Neural progenitor cell (in vitro differentiated cells): ENCODE measurements around the gene PCSK2. TPM values are rescaled to one million over a fixed set of nuclear protein-coding genes. Genes with fewer than 3 reads are reported as not detected.

Experiments used
- DNase-seq: peaks from one replicate; pipeline ENCODE4 v3.0.0-alpha.2; 2016; ENCODE audit warnings: low spot score
- H2AFZ ChIP-seq: fragments of 200-600 bp; sonication (generic); replicated peaks from 2 replicates; pipeline ENCODE4 v1.6.1; 2016; ENCODE audit warnings: antibody characterized with exemption
- H3F3A ChIP-seq: fragments of 200-600 bp; sonication (generic); 2 replicates; pipeline ENCODE4 v1.6.1; 2016; ENCODE audit warnings: antibody characterized with exemption, low read depth
- H3K27ac ChIP-seq: fragments of 200-600 bp; sonication (generic); 2 replicates; pipeline ENCODE4 v1.5.1; 2016; ENCODE audit warnings: mild to moderate bottlenecking
- H3K27me3 ChIP-seq: fragments of 200-600 bp; sonication (generic); 2 replicates; pipeline ENCODE4 v1.6.1; 2016; ENCODE audit warnings: mild to moderate bottlenecking, moderate library complexity
- H3K36me3 ChIP-seq: fragments of 200-600 bp; sonication (generic); 2 replicates; pipeline ENCODE4 v1.5.1; 2016
- H3K4me1 ChIP-seq: fragments of 200-600 bp; sonication (generic); 2 replicates; pipeline ENCODE4 v1.6.1; 2016; ENCODE audit warnings: mixed run types
- H3K4me2 ChIP-seq: fragments of 200-600 bp; sonication (generic); 2 replicates; pipeline ENCODE4 v1.6.1; 2016
- H3K4me3 ChIP-seq: fragments of 200-600 bp; sonication (generic); 2 replicates; pipeline ENCODE4 v1.5.1; 2016
- H3K79me2 ChIP-seq: fragments of 200-600 bp; sonication (generic); 2 replicates; pipeline ENCODE4 v1.6.1; 2016; ENCODE audit warnings: low read depth
- H3K9ac ChIP-seq: fragments of 200-600 bp; sonication (generic); 2 replicates; pipeline ENCODE4 v1.6.1; 2016
- H3K9me3 ChIP-seq: fragments of 200-600 bp; sonication (generic); 2 replicates; pipeline ENCODE4 v1.5.1; 2016; ENCODE audit warnings: low read depth
- H4K20me1 ChIP-seq: fragments of 200-600 bp; sonication (generic); 2 replicates; pipeline ENCODE4 v1.6.1; 2016; ENCODE audit warnings: low read depth
- H3K27ac Mint-ChIP-seq: 3 replicates; pipeline ENCODE4 v1.8.0; 2021; ENCODE audit warnings: mixed read lengths
- H3K27me3 Mint-ChIP-seq: 2 replicates; pipeline ENCODE4 v1.8.0; 2022; ENCODE audit warnings: low read depth, mild to moderate bottlenecking, inconsistent platforms, moderate library complexity, mixed read lengths; ENCODE audit not compliant: insufficient read depth
- H3K36me3 Mint-ChIP-seq: 3 replicates; pipeline ENCODE4 v1.8.0; 2021; ENCODE audit warnings: mixed read lengths
- H3K4me1 Mint-ChIP-seq: 3 replicates; pipeline ENCODE4 v1.8.0; 2021; ENCODE audit warnings: mixed read lengths
- H3K4me3 Mint-ChIP-seq: 3 replicates; pipeline ENCODE4 v1.8.0; 2021; ENCODE audit warnings: mild to moderate bottlenecking, moderate library complexity, mixed read lengths
- H3K9me3 Mint-ChIP-seq: 3 replicates; pipeline ENCODE4 v1.8.0; 2020; ENCODE audit warnings: mixed read lengths
- CTCF ChIP-seq: fragments of 200-600 bp; sonication (generic); IDR thresholded peaks from 2 replicates; pipeline ENCODE4 v1.5.1; 2017; ENCODE audit warnings: antibody characterized with exemption, mild to moderate bottlenecking
- EZH2 ChIP-seq: fragments of 200-600 bp; sonication (generic); IDR thresholded peaks from 2 replicates; pipeline ENCODE4 v1.6.1; 2017; ENCODE audit warnings: antibody characterized with exemption, mild to moderate bottlenecking, moderate library complexity
- EZH2phosphoT487 ChIP-seq: fragments of 200-600 bp; sonication (generic); IDR thresholded peaks from 2 replicates; pipeline ENCODE4 v1.6.1; 2017; ENCODE audit warnings: antibody characterized with exemption
- total RNA-seq: library from RNA; depleted of rRNA; stranded (reverse); fragments of >200 nt; gene quantifications from 2 replicates; pipeline ENCODE4 v1.2.3, GENCODE V29; 2015; ENCODE audit warnings: low replicate concordance

PCSK2 gene
- total RNA-seq, 1 donor from 2014 or later, result 0.07 TPM

- H3K9me3 ChIP-seq, result no peaks in the 10 kb centered on the region
- H3K36me3 Mint-ChIP-seq, result no peaks in the 10 kb centered on the region
- no peaks in the 10 kb centered on the region for H3F3A ChIP-seq
- no peak for DNase-seq
- no peaks in the 10 kb centered on the region for H3K36me3 ChIP-seq
- H3K4me3 ChIP-seq, result no peak overlapping the region
- H4K20me1 ChIP-seq, result no peaks in the 10 kb centered on the region
- no peaks in the 10 kb centered on the region for H3K27me3 ChIP-seq
- H3K4me3 Mint-ChIP-seq, result no peak overlapping the region
- no peak overlapping the region for H3K9ac ChIP-seq
- H2AFZ ChIP-seq, result no peak overlapping the region
- no peaks in the 10 kb centered on the region for H3K79me2 ChIP-seq
- TF ChIP-seq EZH2 (no peak), EZH2phosphoT487 (no peak), CTCF (no peak)
- H3K27ac ChIP-seq, result no peak overlapping the region
- no peaks in the 10 kb centered on the region for H3K27me3 Mint-ChIP-seq
- H3K9me3 Mint-ChIP-seq, result no peaks in the 10 kb centered on the region
- no peaks in the 10 kb centered on the region for H3K4me1 Mint-ChIP-seq
- H3K27ac Mint-ChIP-seq, result no peak overlapping the region
- H3K4me2 ChIP-seq, result no peak overlapping the region
- H3K4me1 ChIP-seq, result no peaks in the 10 kb centered on the region
These were observed 142.7 kb downstream of the PCSK2 start for GRCh38 chr20:17369506-17369905.

- no peak overlapping the region for H3K9ac ChIP-seq
- H3K9me3 ChIP-seq, result no peaks in the 10 kb centered on the region
- no peaks in the 10 kb centered on the region for H3K79me2 ChIP-seq
- H3K36me3 Mint-ChIP-seq, result no peaks in the 10 kb centered on the region
- H3K4me1 ChIP-seq, result no peaks in the 10 kb centered on the region
- no peaks in the 10 kb centered on the region for H3K27me3 ChIP-seq
- no peak for TF ChIP-seq EZH2phosphoT487
- no peaks in the 10 kb centered on the region for H3K27me3 Mint-ChIP-seq
- no peaks in the 10 kb centered on the region for H3K9me3 Mint-ChIP-seq
- H3K4me3 Mint-ChIP-seq, result no peak overlapping the region
- H3K4me1 Mint-ChIP-seq, result no peaks in the 10 kb centered on the region
- H4K20me1 ChIP-seq, result no peaks in the 10 kb centered on the region
- no peak for DNase-seq
- no peaks in the 10 kb centered on the region for H3F3A ChIP-seq
- H2AFZ ChIP-seq, result no peak overlapping the region
- H3K4me2 ChIP-seq, result no peak overlapping the region
- no peak overlapping the region for H3K27ac Mint-ChIP-seq
- H3K4me3 ChIP-seq, result no peak overlapping the region
- no peaks in the 10 kb centered on the region for H3K36me3 ChIP-seq
- no peak overlapping the region for H3K27ac ChIP-seq
These were observed 146.1 kb downstream of the PCSK2 start for GRCh38 chr20:17372806-17373440.

GRCh38 chr20:17374086-17374485 is 147.2 kb downstream of the PCSK2 start:
- no peak overlapping the region for H3K27ac Mint-ChIP-seq
- Histone ChIP-seq H3K4me1 (no peaks in the 10 kb centered on the region), H3K9me3 (no peaks in the 10 kb centered on the region), H3K27ac (no peak overlapping the region), H4K20me1 (no peaks in the 10 kb centered on the region), H3K9ac (no peak overlapping the region), H2AFZ (peak overlapping the region; percentile 12), H3K4me3 (no peak overlapping the region), H3K36me3 (no peaks in the 10 kb centered on the region), H3F3A (no peaks in the 10 kb centered on the region), H3K79me2 (no peaks in the 10 kb centered on the region), H3K27me3 (no peaks in the 10 kb centered on the region), H3K4me2 (no peak overlapping the region)
- H3K36me3 Mint-ChIP-seq, result no peaks in the 10 kb centered on the region
- H3K27me3 Mint-ChIP-seq, result peaks cover 2% of the 10 kb centered on the region
- H3K4me3 Mint-ChIP-seq, result no peak overlapping the region
- H3K9me3 Mint-ChIP-seq, result no peaks in the 10 kb centered on the region
- DNase-seq, result no peak
- TF ChIP-seq EZH2phosphoT487 (no peak), EZH2 (no peak), CTCF (no peak)
- H3K4me1 Mint-ChIP-seq, result no peaks in the 10 kb centered on the region

- Histone ChIP-seq H3K27ac (no peak overlapping the region), H3K4me2 (no peak overlapping the region), H3K27me3 (no peaks in the 10 kb centered on the region), H3K9ac (no peak overlapping the region), H3F3A (no peaks in the 10 kb centered on the region), H3K4me3 (no peak overlapping the region), H3K79me2 (no peaks in the 10 kb centered on the region), H2AFZ (no peak overlapping the region), H3K4me1 (no peaks in the 10 kb centered on the region), H4K20me1 (no peaks in the 10 kb centered on the region), H3K36me3 (no peaks in the 10 kb centered on the region), H3K9me3 (no peaks in the 10 kb centered on the region)
- no peaks in the 10 kb centered on the region for H3K4me1 Mint-ChIP-seq
- no peak overlapping the region for H3K27ac Mint-ChIP-seq
- TF ChIP-seq CTCF, result no peak
- no peak for TF ChIP-seq EZH2
- no peak for TF ChIP-seq EZH2phosphoT487
- H3K27me3 Mint-ChIP-seq, result peaks cover 2% of the 10 kb centered on the region
- no peak for DNase-seq
- no peak overlapping the region for H3K4me3 Mint-ChIP-seq
- H3K9me3 Mint-ChIP-seq, result no peaks in the 10 kb centered on the region
- H3K36me3 Mint-ChIP-seq, result no peaks in the 10 kb centered on the region
These were observed 149.2 kb downstream of the PCSK2 start for GRCh38 chr20:17376031-17376430.
